ENCODE measurements around the gene TLX1. TPM values are rescaled to one million over a fixed set of nuclear protein-coding genes. Genes with fewer than 3 reads are reported as not detected.

TLX1 gene
- total RNA-seq, 1 experiment from 2014 or later: not detected

GRCh38 chr10:101097881-101098280 lies 33.2 kb upstream of the TLX1 start:
- H3K36me3 ChIP-seq (ENCODE audit: low read depth): no peaks in the 10 kb centered on the region
- H3K4me3 ChIP-seq: no peak overlapping the region
- H3F3A ChIP-seq (ENCODE audit: insufficient read depth, low read depth): no peaks in the 10 kb centered on the region
- H3K4me2 ChIP-seq: no peak overlapping the region
- BruUV-seq (replicated peaks): no TSS peak
- H3K9me3 ChIP-seq (ENCODE audit: insufficient read depth, low read depth): no peaks in the 10 kb centered on the region
- no peaks in the 10 kb centered on the region for H3K4me1 ChIP-seq (replicated peaks; ENCODE audit: insufficient read depth)
- no peak overlapping the region for H2AFZ ChIP-seq
- no peaks in the 10 kb centered on the region for H3K79me2 ChIP-seq (ENCODE audit: low read depth)
- no peak overlapping the region for H3K27ac ChIP-seq
- no peaks in the 10 kb centered on the region for H4K20me1 ChIP-seq (ENCODE audit: insufficient read depth)
- TF ChIP-seq EZH2 (IDR thresholded peaks at IDR 0.05; ENCODE audit: low read depth): no peak
- no peak for TF ChIP-seq CTCF (conservative IDR thresholded peaks at IDR 0.05)
- peaks cover 47% of the 10 kb centered on the region for H3K27me3 ChIP-seq (ENCODE audit: insufficient read depth, low read depth)
- DNase-seq: no peak
- intact Hi-C loops (cut with micrococcal nuclease; ENCODE audit: unreplicated experiment): no loop called here
- H3K9me2 ChIP-seq (ENCODE audit: insufficient read depth): no peaks in the 10 kb centered on the region
- POLR2A ChIA-PET (ENCODE audit: unreplicated experiment): interaction anchor here (0.6 kb wide), 1 partner anchor 83 kb away, joined by 3 read pairs; no protein-coding TSS in a partner anchor
- CTCF ChIA-PET: interaction anchor here (0.6 kb wide), 1 partner anchor 314 kb away, joined by 3 read pairs; no protein-coding TSS in a partner anchor

- TF ChIP-seq CTCF (conservative IDR thresholded peaks at IDR 0.05) (no peak), EZH2 (IDR thresholded peaks at IDR 0.05; ENCODE audit: low read depth) (no peak)
- no peak overlapping the region for H2AFZ ChIP-seq
- DNase-seq: no peak
- H3K9me3 ChIP-seq (ENCODE audit: insufficient read depth, low read depth): no peaks in the 10 kb centered on the region
- H3K36me3 ChIP-seq (ENCODE audit: low read depth): no peaks in the 10 kb centered on the region
- H3K79me2 ChIP-seq (ENCODE audit: low read depth): no peaks in the 10 kb centered on the region
- intact Hi-C loops (cut with micrococcal nuclease; ENCODE audit: unreplicated experiment): no loop called here
- no peak overlapping the region for H3K4me3 ChIP-seq
- H3F3A ChIP-seq (ENCODE audit: insufficient read depth, low read depth): no peaks in the 10 kb centered on the region
- H3K27ac ChIP-seq: no peak overlapping the region
- H3K27me3 ChIP-seq (ENCODE audit: insufficient read depth, low read depth): peaks cover 48% of the 10 kb centered on the region; the same call in 1 of the 2 replicates
- no TSS peak for BruUV-seq (replicated peaks)
- POLR2A ChIA-PET (ENCODE audit: unreplicated experiment): no interaction called here
- no peaks in the 10 kb centered on the region for H3K9me2 ChIP-seq (ENCODE audit: insufficient read depth)
- no peaks in the 10 kb centered on the region for H3K4me1 ChIP-seq (replicated peaks; ENCODE audit: insufficient read depth)
- no peaks in the 10 kb centered on the region for H4K20me1 ChIP-seq (ENCODE audit: insufficient read depth)
- CTCF ChIA-PET: no interaction called here
- H3K4me2 ChIP-seq: no peak overlapping the region
These were observed 31.2 kb upstream of the TLX1 start for GRCh38 chr10:101099901-101100300.

- Histone ChIP-seq H3K4me3 (no peak overlapping the region), H3K27ac (no peak overlapping the region), H3K4me1 (replicated peaks; ENCODE audit: insufficient read depth) (no peaks in the 10 kb centered on the region), H3F3A (ENCODE audit: insufficient read depth, low read depth) (no peaks in the 10 kb centered on the region), H3K79me2 (ENCODE audit: low read depth) (no peaks in the 10 kb centered on the region), H3K27me3 (ENCODE audit: insufficient read depth, low read depth) (peaks cover 56% of the 10 kb centered on the region; the same call in 1 of the 2 replicates), H3K9me2 (ENCODE audit: insufficient read depth) (no peaks in the 10 kb centered on the region), H3K36me3 (ENCODE audit: low read depth) (no peaks in the 10 kb centered on the region), H2AFZ (no peak overlapping the region), H3K4me2 (no peak overlapping the region), H3K9me3 (ENCODE audit: insufficient read depth, low read depth) (no peaks in the 10 kb centered on the region), H4K20me1 (ENCODE audit: insufficient read depth) (no peaks in the 10 kb centered on the region)
- no peak for DNase-seq
- ChIA-PET POLR2A (ENCODE audit: unreplicated experiment) (no interaction called here), CTCF (no interaction called here)
- BruUV-seq (replicated peaks): no TSS peak
- TF ChIP-seq CTCF (conservative IDR thresholded peaks at IDR 0.05) (no peak), EZH2 (IDR thresholded peaks at IDR 0.05; ENCODE audit: low read depth) (no peak)
- intact Hi-C loops (cut with micrococcal nuclease; ENCODE audit: unreplicated experiment): no loop called here
These were observed 29.7 kb upstream of the TLX1 start for GRCh38 chr10:101101372-101101881.
